Transverse colon (tissue), 4 donors: ENCODE measurements around the gene USP11.

Experiments used
- CTCF ChIP-seq, 5 experiments: fragments of 200-600 bp in 3 of 5; fragments of 450-650 bp in 2 of 5; sonication (generic) in 3 of 5; IDR thresholded peaks; 1 replicate in 2 of 5; 2 replicates in 3 of 5; pipeline ENCODE4 v1.5.1; 2016 to 2017; ENCODE audit warnings: antibody characterized with exemption in 5 of 5, inconsistent platforms in 3 of 5, mild to moderate bottlenecking in 2 of 5, moderate library complexity in 1 of 5
- EP300 ChIP-seq: sonication (generic); formaldehyde crosslinking; IDR thresholded peaks from one replicate; pipeline ENCODE4 v1.6.1; 2017; ENCODE audit warnings: antibody characterized with exemption, low read depth
- POLR2A ChIP-seq: fragments of 450-650 bp; IDR thresholded peaks from one replicate; pipeline ENCODE4 v1.6.1; 2016; ENCODE audit warnings: antibody characterized with exemption, mild to moderate bottlenecking, moderate library complexity
- POLR2AphosphoS5 ChIP-seq, 3 donors: sonication (generic); formaldehyde crosslinking; IDR thresholded peaks; one replicate each; pipeline ENCODE4 v1.6.1; 2016; ENCODE audit warnings: antibody characterized with exemption in 3 of 3

GRCh38 chrX:47197526-47197925 lies 35.3 kb upstream of the USP11 start:
- no peak for TF ChIP-seq POLR2A
- TF ChIP-seq POLR2AphosphoS5 (IDR thresholded peaks at IDR 0.05), result no peak
- TF ChIP-seq CTCF (IDR thresholded peaks at IDR 0.05), result no peak
- no peak for TF ChIP-seq EP300
